H1 (cell line): Measurements from ENCODE around the gene SFT2D1. TPM values are rescaled to one million over a fixed set of nuclear protein-coding genes. Genes with fewer than 3 reads are reported as not detected.

Source experiments
- CTCF ChIA-PET: fragments of 300-600 bp; sonication (Branson Sonifier 250); formaldehyde crosslinking; loops from one replicate; lab custom pipeline; 2021; ENCODE audit not compliant: partially characterized antibody; lab: Charles Lee
- POLR2A ChIA-PET: fragments of 300-600 bp; sonication (Branson Sonifier 250); formaldehyde crosslinking; loops from one replicate; lab custom pipeline; 2021; ENCODE audit warnings: inconsistent platforms; ENCODE audit not compliant: partially characterized antibody; lab: Charles Lee
- DNase-seq, 2 experiments: peaks; one replicate each; pipeline versions ENCODE4 v3.0.0 to v3.0.0-alpha.2; 2010 to 2022; ENCODE audit warnings: low spot score in 2 of 2, low read depth in 1 of 2, mixed read lengths in 1 of 2
- FAIRE-seq: peaks from 2 replicates; lab custom pipeline; 2011; peaks lifted over from hg19 to GRCh38; lab: Jason Lieb, UNC
- H2AFZ ChIP-seq: 2 replicates; pipeline ENCODE4 v1.8.1; 2012; ENCODE audit warnings: low read length, inconsistent platforms
- H2AK5ac ChIP-seq: 2 replicates; pipeline ENCODE4 v1.6.1; 2013; ENCODE audit warnings: low read depth, low read length
- H2BK120ac ChIP-seq: replicated peaks from 2 replicates; pipeline ENCODE3; 2013; ENCODE audit warnings: low read depth, low read length, inconsistent platforms
- H2BK12ac ChIP-seq: 2 replicates; pipeline ENCODE4 v1.6.1; 2013; ENCODE audit warnings: low read depth, low read length
- H2BK15ac ChIP-seq: 2 replicates; pipeline ENCODE4 v1.6.1; 2013; ENCODE audit warnings: low read length
- H2BK20ac ChIP-seq: 2 replicates; pipeline ENCODE4 v1.6.1; 2013; ENCODE audit warnings: low read length
- H2BK5ac ChIP-seq: 2 replicates; pipeline ENCODE4 v1.6.1; 2013; ENCODE audit warnings: low read depth, low read length
- H3K14ac ChIP-seq: 2 replicates; pipeline ENCODE4 v1.6.1; 2013; ENCODE audit warnings: inconsistent platforms; ENCODE audit not compliant: insufficient read length
- H3K18ac ChIP-seq: 2 replicates; pipeline ENCODE4 v1.6.1; 2013; ENCODE audit warnings: low read length; ENCODE audit errors: extremely low read depth
- H3K23ac ChIP-seq: 2 replicates; pipeline ENCODE4 v1.6.1; 2013; ENCODE audit warnings: inconsistent platforms; ENCODE audit not compliant: insufficient read length
- H3K23me2 ChIP-seq: 2 replicates; pipeline ENCODE4 v1.6.1; 2013; ENCODE audit warnings: low read depth, low read length
- H3K27ac ChIP-seq: 2 replicates; pipeline ENCODE4 v1.6.1; 2011; ENCODE audit warnings: low read depth, low read length, inconsistent platforms
- H3K27me3 ChIP-seq, 4 experiments: replicated peaks in 1 of 4; 1 replicate in 1 of 4; 2 replicates in 3 of 4; pipeline versions ENCODE4 v1.6.1 to v1.8.1; 2011 to 2013; ENCODE audit warnings: low read length in 3 of 4, mild to moderate bottlenecking in 3 of 4, inconsistent platforms in 2 of 4, mixed read lengths in 2 of 4, moderate library complexity in 1 of 4; ENCODE audit not compliant: control insufficient read depth in 3 of 4, insufficient read depth in 3 of 4; ENCODE audit errors: extremely low read depth in 1 of 4
- H3K36me3 ChIP-seq, 4 experiments: 2 replicates each; pipeline versions ENCODE4 v1.6.1 to v1.8.1; 2011 to 2013; ENCODE audit warnings: mild to moderate bottlenecking in 4 of 4, low read length in 3 of 4, moderate library complexity in 2 of 4, control low read depth in 1 of 4, inconsistent platforms in 1 of 4; ENCODE audit not compliant: insufficient read depth in 4 of 4, control insufficient read depth in 2 of 4
- H3K4ac ChIP-seq: replicated peaks from 2 replicates; pipeline ENCODE3; 2013; ENCODE audit warnings: low read length, low read depth, mixed read lengths, inconsistent platforms; ENCODE audit not compliant: insufficient read length
- H3K4me1 ChIP-seq, 4 experiments: replicated peaks in 1 of 4; 1 replicate in 1 of 4; 2 replicates in 3 of 4; pipeline versions ENCODE4 v1.6.1 to v1.8.1; 2011 to 2013; ENCODE audit warnings: low read length in 3 of 4, inconsistent platforms in 2 of 4, mixed read lengths in 1 of 4; ENCODE audit not compliant: insufficient read depth in 4 of 4, control insufficient read depth in 3 of 4
- H3K4me2 ChIP-seq, 2 experiments: 2 replicates each; pipeline versions ENCODE4 v1.6.1 to v1.8.1; 2011 to 2013; ENCODE audit warnings: low read depth in 2 of 2, low read length in 2 of 2, control low read depth in 1 of 2, inconsistent platforms in 1 of 2, mild to moderate bottlenecking in 1 of 2; ENCODE audit not compliant: insufficient read depth in 1 of 2
- H3K4me3 ChIP-seq, 4 experiments: fragments of 200-600, 300-600 bp in 1 of 4; sonication (generic), shearing (Covaris generic), sonication (Bioruptor Twin) in 1 of 4; 2 replicates each; pipeline versions ENCODE4 v1.5.1 to v1.8.1; 2011 to 2016; ENCODE audit warnings: low read length in 4 of 4, low read depth in 3 of 4, control low read depth in 2 of 4, inconsistent platforms in 2 of 4, mild to moderate bottlenecking in 2 of 4, mixed read lengths in 1 of 4, moderate library complexity in 1 of 4; ENCODE audit not compliant: insufficient read depth in 2 of 4; ENCODE audit errors: extremely low read depth in 1 of 4
- H3K56ac ChIP-seq: replicated peaks from 2 replicates; pipeline ENCODE3; 2013; ENCODE audit warnings: low read depth, mild to moderate bottlenecking, mixed read lengths, low read length, inconsistent platforms; ENCODE audit not compliant: insufficient read length
- H3K79me1 ChIP-seq: 2 replicates; pipeline ENCODE4 v1.6.1; 2013; ENCODE audit warnings: low read depth, low read length, control low read depth
- H3K79me2 ChIP-seq, 2 experiments: 2 replicates each; pipeline versions ENCODE4 v1.6.1 to v1.8.1; 2012 to 2013; ENCODE audit warnings: low read length in 2 of 2, mild to moderate bottlenecking in 2 of 2, inconsistent platforms in 1 of 2; ENCODE audit not compliant: insufficient read depth in 2 of 2, control insufficient read depth in 1 of 2
- H3K9ac ChIP-seq, 4 experiments: replicated peaks in 1 of 4; 1 replicate in 1 of 4; 2 replicates in 3 of 4; pipeline versions ENCODE4 v1.6.1 to v1.8.1; 2011 to 2013; ENCODE audit warnings: low read depth in 3 of 4, low read length in 3 of 4, control low read depth in 2 of 4, mild to moderate bottlenecking in 2 of 4, moderate library complexity in 2 of 4, inconsistent platforms in 1 of 4; ENCODE audit errors: extremely low read depth in 1 of 4
- H3K9me3 ChIP-seq, 2 experiments: 2 replicates each; pipeline versions ENCODE4 v1.6.1 to v1.8.1; 2012 to 2013; ENCODE audit warnings: mild to moderate bottlenecking in 2 of 2, moderate library complexity in 2 of 2, control low read depth in 1 of 2, inconsistent platforms in 1 of 2, low read depth in 1 of 2, low read length in 1 of 2, mixed read lengths in 1 of 2; ENCODE audit not compliant: insufficient read depth in 2 of 2
- H4K20me1 ChIP-seq, 2 experiments: replicated peaks in 1 of 2; 2 replicates each; pipeline versions ENCODE3 to v1.8.1; 2011 to 2013; ENCODE audit warnings: inconsistent platforms in 2 of 2, low read length in 2 of 2, mild to moderate bottlenecking in 1 of 2; ENCODE audit not compliant: insufficient read depth in 2 of 2, control insufficient read depth in 1 of 2
- H4K5ac ChIP-seq: 2 replicates; pipeline ENCODE4 v1.6.1; 2013; ENCODE audit warnings: low read length, low read depth, mixed read lengths, inconsistent platforms; ENCODE audit not compliant: insufficient read length
- H4K8ac ChIP-seq: 2 replicates; pipeline ENCODE4 v1.8.0; 2013; ENCODE audit warnings: mild to moderate bottlenecking, moderate library complexity, low read length, inconsistent platforms; ENCODE audit not compliant: insufficient read depth; ENCODE audit errors: extremely low read depth
- H4K91ac ChIP-seq: replicated peaks from 2 replicates; pipeline ENCODE3; 2013; ENCODE audit warnings: low read length, mixed read lengths, inconsistent platforms; ENCODE audit not compliant: insufficient read length
- ASH2L ChIP-seq: fragments of 200-600, 300-600 bp; sonication (generic); IDR thresholded peaks from one replicate; pipeline ENCODE4 v1.7.1; 2017; ENCODE audit warnings: low read length
- CEBPB ChIP-seq: IDR thresholded peaks from 2 replicates; pipeline ENCODE4 v1.6.1; 2012; ENCODE audit warnings: low read depth, low read length
- CREB1 ChIP-seq: IDR thresholded peaks from 2 replicates; pipeline ENCODE4 v1.6.1; 2012; ENCODE audit warnings: inconsistent platforms
- EP300 ChIP-seq, 2 experiments: IDR thresholded peaks; 1 replicate in 1 of 2; 2 replicates in 1 of 2; pipeline ENCODE4 v1.6.1; 2011 to 2012; ENCODE audit warnings: low read depth in 2 of 2, low read length in 2 of 2, mild to moderate bottlenecking in 2 of 2, borderline replicate concordance in 1 of 2, inconsistent platforms in 1 of 2, moderate library complexity in 1 of 2
- EZH2 ChIP-seq: fragments of 200-600 bp; sonication (generic); IDR thresholded peaks from 2 replicates; pipeline ENCODE4 v1.7.1; 2012; ENCODE audit warnings: low read depth, mild to moderate bottlenecking, moderate library complexity, low read length, inconsistent platforms; ENCODE audit not compliant: severe bottlenecking
- HDAC6 ChIP-seq: IDR thresholded peaks from one replicate; pipeline ENCODE4 v1.7.1; 2012; ENCODE audit warnings: low read depth, mild to moderate bottlenecking, inconsistent platforms, low read length, moderate library complexity
- JUND ChIP-seq: IDR thresholded peaks from 2 replicates; pipeline ENCODE4 v1.6.1; 2011; ENCODE audit warnings: mild to moderate bottlenecking, improper control_type of control experiment, low read length
- KDM4A ChIP-seq: IDR thresholded peaks from one replicate; pipeline ENCODE4 v1.7.1; 2012; ENCODE audit warnings: low read depth, mild to moderate bottlenecking, moderate library complexity, low read length, inconsistent platforms; ENCODE audit not compliant: severe bottlenecking
- RBBP5 ChIP-seq: IDR thresholded peaks from 2 replicates; pipeline ENCODE4 v1.7.1; 2012; ENCODE audit warnings: low read depth, mild to moderate bottlenecking, inconsistent platforms, low read length, moderate library complexity, borderline replicate concordance
- SIX5 ChIP-seq: IDR thresholded peaks from 2 replicates; pipeline ENCODE4 v1.6.1; 2011; ENCODE audit warnings: mild to moderate bottlenecking, low read depth, low read length
- TAF1 ChIP-seq: IDR thresholded peaks from 2 replicates; pipeline ENCODE4 v1.6.1; 2011; ENCODE audit warnings: mild to moderate bottlenecking, low read depth, low read length
- TEAD4 ChIP-seq: IDR thresholded peaks from 2 replicates; pipeline ENCODE4 v1.6.1; 2012; ENCODE audit warnings: low read depth, low read length, inconsistent platforms, mixed read lengths
- ZNF274 ChIP-seq: IDR thresholded peaks from 2 replicates; pipeline ENCODE4 v1.7.0; 2012; ENCODE audit warnings: low read length, borderline replicate concordance; ENCODE audit errors: extremely low read depth
- WGBS, 2 experiments: shearing (Covaris generic) in 1 of 2; methylation state at CpG; one replicate each; pipeline versions ENCODE4 v1.1.6 to v1.1.7; 2013 to 2015; ENCODE audit warnings: low lambda C conversion rate in 2 of 2, mixed read lengths in 2 of 2, inconsistent platforms in 1 of 2, low coverage in 1 of 2, missing lambda C conversion rate in 1 of 2; ENCODE audit not compliant: insufficient replicate concordance in 2 of 2, insufficient coverage in 1 of 2, insufficient read length in 1 of 2; ENCODE audit errors: extremely low coverage in 1 of 2, missing lambda C conversion rate in 1 of 2; 5-methylcytosine and 5-hydroxymethylcytosine counted together
- polyA plus RNA-seq, 7 experiments: library from polyadenylated mRNA; depleted of rRNA in 3 of 7; stranded (reverse) in 5 of 7; unstranded in 2 of 7; fragments of >200 nt in 5 of 7; fragments of 200-250 nt in 2 of 7; gene quantifications; 1 replicate in 5 of 7; 2 replicates in 1 of 7; 4 replicates in 1 of 7; pipeline versions ENCODE4 v1.2.1 to v1.2.3, GENCODE V29; 2011 to 2013; ENCODE audit warnings: missing spikeins in 2 of 7, mixed read lengths in 2 of 7
- total RNA-seq: library from RNA; stranded (reverse); fragmentation: NEBNext Ultra II Directional; extraction: Animal tissue kit (Norgen Biotek cat#: 25700); gene quantifications from 2 replicates; pipeline ENCODE4 v1.2.1, GENCODE V29; 2021
- TF ChIP-seq, protein P1 (sequence below): IDR thresholded peaks from 2 replicates; pipeline ENCODE4 v1.6.1; 2012; ENCODE audit warnings: inconsistent platforms

SFT2D1 gene
- total and polyA plus RNA-seq, 2 of the 8 experiments (the other 6 are each of a cell fraction or from before 2014, with no cell fraction given) = 52.3 to 76.1 TPM

DNA sequence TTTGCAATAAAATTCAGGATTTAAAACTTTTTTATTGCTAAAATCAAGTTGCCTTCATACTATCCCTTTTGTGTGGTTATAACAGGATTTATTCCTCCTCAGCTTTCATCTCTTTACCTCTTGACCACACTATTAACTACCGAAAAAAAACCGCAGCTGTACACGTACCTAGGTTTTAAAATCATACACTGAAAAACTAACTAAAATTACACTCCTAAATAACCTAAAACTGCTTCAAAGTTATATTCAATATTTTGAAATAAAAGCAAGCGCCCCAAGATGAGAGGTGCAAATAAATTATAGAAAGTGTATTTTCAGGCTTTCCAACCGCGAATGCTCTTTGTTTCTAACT, 39.0 kb upstream of the SFT2D1 start:
- Histone ChIP-seq H3K27me3 (no peaks in the 10 kb centered on the region), H3K14ac (no peak overlapping the region), H3K9me3 (no peaks in the 10 kb centered on the region), H4K5ac (no peak overlapping the region), H2BK15ac (no peak overlapping the region), H2BK20ac (no peak overlapping the region), H2AFZ (peak overlapping the region; percentile 82; the same call in 1 of the 2 replicates), H4K20me1 (peaks cover 0 to 3% of the 10 kb centered on the region in 2 experiments), H3K23me2 (peaks cover 7% of the 10 kb centered on the region), H4K91ac (no peak overlapping the region), H3K79me2 (0 out of 4 replicates have a peak, but pooled peaks cover 0 to 4% of the 10 kb centered on the region in 2 experiments), H3K4me3 (peak overlapping the region; percentile 59 to 83 (median 62); a peak in 7 of 8 replicates), H4K8ac (no peak overlapping the region), H2BK5ac (no peak overlapping the region), H2BK12ac (no peak overlapping the region), H3K4me1 (peaks cover 0 to 4% (median 1%) of the 10 kb centered on the region in 4 experiments; a peak in 3 of 7 replicates), H3K56ac (no peak overlapping the region), H2AK5ac (no peak overlapping the region), H3K9ac (no peak overlapping the region), H3K36me3 (no peaks in the 10 kb centered on the region), H3K23ac (no peak overlapping the region), H3K4ac (no peak overlapping the region), H3K27ac (no peak overlapping the region), H3K18ac (no peak overlapping the region), H3K4me2 (peak overlapping the region; percentile 78 to 100), H2BK120ac (no peak overlapping the region), H3K79me1 (no peaks in the 10 kb centered on the region)
- no peak for FAIRE-seq
- DNase-seq = no peak
- ChIA-PET CTCF (interaction anchor here (0.6 to 6.4 kb wide), 35 partner anchors 9 to 107 kb away, joined by 3 to 88 read pairs (median 4); partner anchors contain the start of genes PRR18 and SFT2D1), POLR2A (interaction anchor here (0.8 to 1.6 kb wide), 5 partner anchors 16 to 74 kb away, joined by 3 to 6 read pairs (median 5); no protein-coding TSS in a partner anchor)
- 73% methylated on average over 6 of the region's 6 CpGs; no CpG with 5 or more reads in 1 of the 2 experiments for WGBS, 2 experiments
- TF ChIP-seq, protein P1, sequence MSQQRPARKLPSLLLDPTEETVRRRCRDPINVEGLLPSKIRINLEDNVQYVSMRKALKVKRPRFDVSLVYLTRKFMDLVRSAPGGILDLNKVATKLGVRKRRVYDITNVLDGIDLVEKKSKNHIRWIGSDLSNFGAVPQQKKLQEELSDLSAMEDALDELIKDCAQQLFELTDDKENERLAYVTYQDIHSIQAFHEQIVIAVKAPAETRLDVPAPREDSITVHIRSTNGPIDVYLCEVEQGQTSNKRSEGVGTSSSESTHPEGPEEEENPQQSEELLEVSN = no peak
- no peak for TF ChIP-seq TEAD4
- TF ChIP-seq JUND = no peak
- TF ChIP-seq CREB1 = no peak
- no peak for TF ChIP-seq TAF1
- TF ChIP-seq EP300 (IDR thresholded peaks at IDR 0.05; ENCODE audit: borderline replicate concordance in 1 of 2, low read depth in 2 of 2, low read length in 2 of 2) = no peak
- TF ChIP-seq ASH2L = no peak
- TF ChIP-seq EZH2 = no peak
- TF ChIP-seq RBBP5 = no peak
- TF ChIP-seq CEBPB = no peak
- no peak for TF ChIP-seq HDAC6
- TF ChIP-seq ZNF274 = no peak
- no peak for TF ChIP-seq KDM4A
- no peak for TF ChIP-seq SIX5
